Small intestine (tissue), 7 donors: ENCODE data around the gene RAPGEF6. TPM values are rescaled to one million over a fixed set of nuclear protein-coding genes. Genes with fewer than 3 reads are reported as not detected.
A peak's percentile ranks its signal among the peaks of the same experiment; 100 is the strongest.

ENCODE experiments used
- DNase-seq, 2 donors: peaks; one replicate each; pipeline versions ENCODE4 v3.0.0 to v3.0.0-alpha.2; 2013
- FAIRE-seq: peaks from 2 replicates; lab custom pipeline; 2012; peaks lifted over from hg19 to GRCh38; lab: Jason Lieb, UNC
- H3K27ac ChIP-seq, 3 donors: one replicate each; pipeline ENCODE4 v1.5.1; 2013; ENCODE audit warnings: low read length in 2 of 3, mild to moderate bottlenecking in 2 of 3, control low read depth in 1 of 3, inconsistent platforms in 1 of 3, low read depth in 1 of 3, moderate library complexity in 1 of 3
- H3K27me3 ChIP-seq, 3 donors: one replicate each; pipeline ENCODE4 v1.6.1; 2013; ENCODE audit warnings: low read length in 3 of 3, inconsistent platforms in 1 of 3; ENCODE audit not compliant: control insufficient read depth in 3 of 3, insufficient read depth in 3 of 3
- H3K36me3 ChIP-seq, 3 donors: one replicate each; pipeline ENCODE4 v1.6.1; 2013; ENCODE audit warnings: low read length in 3 of 3, inconsistent platforms in 1 of 3, low read depth in 1 of 3, mild to moderate bottlenecking in 1 of 3, moderate library complexity in 1 of 3; ENCODE audit not compliant: control insufficient read depth in 3 of 3, insufficient read depth in 2 of 3
- H3K4me1 ChIP-seq, 3 donors: one replicate each; pipeline ENCODE4 v1.6.1; 2013; ENCODE audit warnings: low read length in 2 of 3, inconsistent platforms in 1 of 3, low read depth in 1 of 3, mild to moderate bottlenecking in 1 of 3, moderate library complexity in 1 of 3; ENCODE audit not compliant: control insufficient read depth in 3 of 3, insufficient read depth in 2 of 3
- H3K4me3 ChIP-seq, 3 donors: one replicate each; pipeline ENCODE4 v1.5.1; 2013; ENCODE audit warnings: low read length in 3 of 3, control low read depth in 1 of 3, inconsistent platforms in 1 of 3, low read depth in 1 of 3, mild to moderate bottlenecking in 1 of 3, moderate library complexity in 1 of 3
- H3K9me3 ChIP-seq, 2 donors: one replicate each; pipeline ENCODE4 v1.6.1; 2013; ENCODE audit warnings: low read depth in 1 of 2, low read length in 1 of 2; ENCODE audit not compliant: control insufficient read depth in 2 of 2, insufficient read depth in 1 of 2
- WGBS, 3 donors: extraction: QIAGEN DNeasy Blood & Tissue Kit; methylation state at CpG; one replicate each; pipeline ENCODE4 v1.1.7; 2013; 5-methylcytosine and 5-hydroxymethylcytosine counted together
- polyA plus RNA-seq, 4 donors: library from polyadenylated mRNA; stranded (reverse) in 3 of 4; unstranded in 1 of 4; fragments of 200-250 nt in 3 of 4; fragments of 120-200 nt in 1 of 4; gene quantifications; one replicate each; pipeline versions ENCODE4 v1.2.1 to v1.2.3, GENCODE V29; 2013
- donor health status: healthy with polysubstance abuse.
- donor health status: control.
- donor health status: control.
- donor health status: Bipolar disorder and iron deficiency.
- donor health status: healthy.

The RAPGEF6 gene
- polyA plus RNA-seq, 4 donors = 1.1 to 10.4 (median 2.3) TPM

GRCh38 chr5:131541071-131541470, 94.0 kb downstream of the RAPGEF6 start:
- DNase-seq (no peak), FAIRE-seq (no peak)
- Histone ChIP-seq H3K27me3 (no peaks in the 10 kb centered on the region), H3K4me3 (no peak overlapping the region), H3K9me3 (no peaks in the 10 kb centered on the region), H3K27ac (no peak overlapping the region), H3K4me1 (peaks cover 0 to 4% (median 0%) of the 10 kb centered on the region in 3 donors), H3K36me3 (peaks cover 0 to 3% (median 0%) of the 10 kb centered on the region in 3 donors)

GRCh38 chr5:131539251-131539650, 95.8 kb downstream of the RAPGEF6 start:
- no peak for DNase-seq
- Histone ChIP-seq H3K4me1 (peaks cover 0 to 4% (median 0%) of the 10 kb centered on the region in 3 donors), H3K27ac (no peak overlapping the region), H3K27me3 (no peaks in the 10 kb centered on the region), H3K36me3 (peaks cover 0 to 3% (median 0%) of the 10 kb centered on the region in 3 donors), H3K9me3 (no peaks in the 10 kb centered on the region), H3K4me3 (no peak overlapping the region)
- FAIRE-seq = no peak
- WGBS, 3 donors = 94 to 97% (median 95%) methylated on average over 1 of the region's 1 CpG

GRCh38 chr5:131538177-131538593, 96.8 kb downstream of the RAPGEF6 start:
- no peak for DNase-seq
- peaks cover 0 to 4% (median 0%) of the 10 kb centered on the region in 3 donors for H3K4me1 ChIP-seq
- peaks cover 0 to 3% (median 0%) of the 10 kb centered on the region in 3 donors for H3K36me3 ChIP-seq
- 78 to 89% (median 81%) methylated on average over 3 of the region's 3 CpGs for WGBS, 3 donors
- H3K27me3 ChIP-seq = no peaks in the 10 kb centered on the region
- no peaks in the 10 kb centered on the region for H3K9me3 ChIP-seq
- H3K4me3 ChIP-seq = no peak overlapping the region
- H3K27ac ChIP-seq = no peak overlapping the region
- FAIRE-seq = no peak

- Histone ChIP-seq H3K27me3 (no peaks in the 10 kb centered on the region), H3K9me3 (no peaks in the 10 kb centered on the region), H3K4me1 (peaks cover 0 to 4% (median 0%) of the 10 kb centered on the region in 3 donors), H3K27ac (no peak overlapping the region), H3K36me3 (peaks cover 0 to 3% (median 0%) of the 10 kb centered on the region in 3 donors), H3K4me3 (no peak overlapping the region)
- DNase-seq (no peak), FAIRE-seq (no peak)
- WGBS, 3 donors = 65 to 84% (median 72%) methylated on average over 2 of the region's 2 CpGs
Observed at GRCh38 chr5:131536850-131537448, 98.1 kb downstream of the RAPGEF6 start.

GRCh38 chr5:131536211-131536826, 98.7 kb downstream of the RAPGEF6 start:
- Histone ChIP-seq H3K4me3 (no peak overlapping the region), H3K9me3 (no peaks in the 10 kb centered on the region), H3K36me3 (peaks cover 0 to 3% (median 0%) of the 10 kb centered on the region in 3 donors), H3K27me3 (no peaks in the 10 kb centered on the region), H3K27ac (peak overlapping the region in 1 of 3 donors; percentile 54), H3K4me1 (peaks cover 0 to 4% (median 0%) of the 10 kb centered on the region in 3 donors)
- DNase-seq (no peak), FAIRE-seq (no peak)
- WGBS, 3 donors = 59 to 86% (median 78%) methylated on average over 6 of the region's 6 CpGs

GRCh38 chr5:131534974-131535373, 100.1 kb downstream of the RAPGEF6 start:
- H3K36me3 ChIP-seq = peaks cover 0 to 3% (median 0%) of the 10 kb centered on the region in 3 donors
- no peak overlapping the region for H3K27ac ChIP-seq
- H3K4me1 ChIP-seq = peaks cover 0 to 4% (median 0%) of the 10 kb centered on the region in 3 donors
- no peaks in the 10 kb centered on the region for H3K9me3 ChIP-seq
- no peak overlapping the region for H3K4me3 ChIP-seq
- DNase-seq (no peak), FAIRE-seq (no peak)
- 58 to 74% (median 61%) methylated on average over 2 of the region's 2 CpGs for WGBS, 3 donors
- no peaks in the 10 kb centered on the region for H3K27me3 ChIP-seq

GRCh38 chr5:131533836-131534235, 101.2 kb downstream of the RAPGEF6 start:
- Histone ChIP-seq H3K9me3 (no peaks in the 10 kb centered on the region), H3K4me1 (peaks cover 0 to 4% (median 0%) of the 10 kb centered on the region in 3 donors), H3K4me3 (no peak overlapping the region), H3K36me3 (peaks cover 0 to 3% (median 0%) of the 10 kb centered on the region in 3 donors), H3K27ac (no peak overlapping the region), H3K27me3 (no peaks in the 10 kb centered on the region)
- DNase-seq (no peak), FAIRE-seq (no peak)
- WGBS, 3 donors = 97 to 98% (median 97%) methylated on average over 1 of the region's 1 CpG

GRCh38 chr5:131532031-131532640, 102.9 kb downstream of the RAPGEF6 start:
- Histone ChIP-seq H3K27me3 (no peaks in the 10 kb centered on the region), H3K36me3 (no peaks in the 10 kb centered on the region), H3K9me3 (no peaks in the 10 kb centered on the region), H3K27ac (peak overlapping the region in 1 of 3 donors; percentile 8), H3K4me3 (peak overlapping the region in 1 of 3 donors; percentile 7), H3K4me1 (peaks cover 0 to 4% (median 0%) of the 10 kb centered on the region in 3 donors)
- DNase-seq = no peak
- FAIRE-seq = no peak
- WGBS, 3 donors = 49 to 81% (median 60%) methylated on average over 6 of the region's 6 CpGs
